Erythroblast (primary cell): ENCODE measurements around the gene MRPL30.
A peak's percentile ranks its signal among the peaks of the same experiment; 100 is the strongest.

ENCODE experiments used
- DNase-seq, 2 experiments: peaks; one replicate each; lab custom pipeline; 2025; lab: John Stamatoyannopoulos, UW
- GATA1 ChIP-seq: IDR thresholded peaks from 2 replicates; pipeline ENCODE4 v1.6.1; 2011; ENCODE audit warnings: low read depth, mild to moderate bottlenecking, control low read depth, low read length, moderate library complexity
- POLR2A ChIP-seq: IDR thresholded peaks from 2 replicates; pipeline ENCODE4 v1.6.1; 2011; ENCODE audit warnings: mild to moderate bottlenecking, low read length

MRPL30 gene

DNA sequence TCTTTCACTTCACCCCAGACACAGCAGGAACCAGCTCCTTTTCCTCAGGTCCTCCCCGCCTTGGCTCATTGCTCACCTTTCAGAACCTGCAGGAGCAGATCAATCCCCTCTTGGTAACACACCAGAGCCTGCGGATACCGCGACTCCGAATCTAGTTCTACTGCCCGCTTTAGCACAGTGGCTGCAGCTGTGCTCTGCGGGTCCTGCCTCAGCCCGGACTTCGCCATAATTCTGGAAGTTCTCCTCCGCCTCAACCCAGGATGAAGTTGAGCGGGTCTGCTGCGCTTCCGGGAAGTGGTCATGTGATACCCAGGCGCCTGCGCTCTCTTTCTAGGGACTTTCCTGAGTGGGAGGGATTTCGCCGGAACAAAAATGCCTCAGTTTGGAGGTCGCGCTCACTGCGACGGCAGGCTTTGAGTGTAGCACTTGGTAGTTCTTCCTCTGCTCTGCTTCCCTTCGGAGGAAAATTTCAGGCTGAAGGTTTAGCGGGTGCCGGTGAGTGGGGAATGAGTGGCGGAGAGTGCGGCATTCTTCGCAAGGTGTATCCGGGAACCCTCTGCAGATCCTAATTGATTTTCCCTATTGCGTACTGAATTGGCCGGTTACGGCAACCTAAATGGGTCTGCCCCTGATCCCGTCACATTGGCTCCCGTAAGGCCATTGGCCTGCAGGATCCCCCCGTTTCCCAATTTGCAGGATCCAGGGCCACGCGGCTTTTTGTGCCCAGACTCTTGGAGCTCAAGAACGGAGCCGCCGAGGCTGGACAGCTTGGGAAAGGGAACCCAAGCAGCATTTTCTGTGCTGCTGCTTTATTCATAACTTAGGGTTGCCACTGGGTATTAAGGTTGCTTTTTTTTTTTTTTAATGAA, at the start of gene MRPL30, which contains the start of gene MITD1:
Gene MRPL30 (plus strand): TSS at position 430 of the 869 bp plus-strand sequence. CDS start 5,020 bp downstream, outside the sequence.
Gene MITD1 (minus strand): TSS at position 304 of the 869 bp plus-strand sequence. CDS start 77 bp downstream, at position 227.
- DNase-seq: peak; percentile 94 to 95
- TF ChIP-seq POLR2A (peak; percentile 90), GATA1 (no peak)

DNA sequence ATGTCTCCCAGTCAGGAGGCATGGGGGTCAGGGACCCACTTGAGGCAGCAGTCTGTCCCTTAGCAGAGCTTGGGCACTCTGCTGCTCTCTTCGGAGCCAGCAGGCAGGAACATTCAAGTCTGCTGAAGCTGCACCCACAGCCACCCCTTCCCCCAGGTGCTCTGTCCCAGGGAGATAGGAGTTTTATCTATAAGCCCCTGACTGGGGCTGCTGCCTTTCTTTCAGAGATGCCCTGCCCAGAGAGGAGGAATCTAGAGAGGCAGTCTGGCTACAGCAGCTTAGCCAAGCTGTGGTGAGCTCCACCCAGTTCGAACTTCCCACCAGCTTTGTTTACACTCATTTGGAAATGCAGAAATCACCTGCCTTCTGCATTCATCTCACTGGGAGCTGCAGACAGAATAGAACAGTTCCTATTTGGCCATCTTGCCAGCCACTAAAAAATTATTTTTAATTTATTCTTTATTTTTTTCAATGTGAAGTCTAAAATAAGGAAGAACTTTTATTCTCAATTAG, 45.9 kb upstream of the MRPL30 start:
- DNase-seq: peak; percentile 68 to 86
- TF ChIP-seq POLR2A: peak; percentile 48

DNA sequence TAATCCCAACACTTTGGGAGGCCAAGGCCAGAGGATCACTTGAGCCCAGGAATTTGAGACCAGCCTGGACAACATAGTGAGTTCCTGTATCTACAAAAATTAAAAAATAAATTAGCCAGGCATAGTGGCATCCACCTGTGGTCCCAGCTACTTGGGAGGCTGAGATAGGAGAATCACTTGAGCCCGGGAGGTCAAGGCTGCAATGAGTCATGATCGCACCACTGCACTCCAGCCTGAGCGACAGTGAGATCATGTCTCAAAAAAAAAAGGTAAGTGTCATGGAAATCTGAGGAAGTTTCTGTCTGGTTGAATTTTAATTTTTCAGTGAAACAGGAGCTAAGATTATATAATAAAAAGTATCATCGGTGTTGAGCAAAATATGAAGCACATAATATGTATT, 42.0 kb upstream of the MRPL30 start:
- peak; percentile 17 to 46 for DNase-seq
- TF ChIP-seq GATA1 (no peak), POLR2A (no peak)

- TF ChIP-seq GATA1 (no peak), POLR2A (no peak)
- no peak for DNase-seq
Measured at GRCh38 chr2:99140056-99140859, 40.7 kb upstream of the MRPL30 start.

DNA sequence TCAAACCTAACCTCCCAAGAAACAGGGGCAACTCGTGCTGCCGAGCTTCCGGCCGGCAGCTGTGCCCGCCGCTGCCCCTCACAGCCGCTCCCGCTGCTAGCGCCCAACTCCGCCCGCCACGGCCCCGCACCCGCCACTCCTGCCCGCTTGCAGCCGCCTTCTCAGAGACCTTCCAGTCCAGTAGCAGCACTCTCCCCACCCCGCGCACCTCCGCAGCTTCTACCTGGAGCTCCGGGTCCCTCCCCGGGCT, 40.2 kb upstream of the MRPL30 start:
- DNase-seq: no peak
- TF ChIP-seq GATA1: no peak
- TF ChIP-seq POLR2A: no peak

- TF ChIP-seq POLR2A (peak; percentile 73), GATA1 (no peak)
- DNase-seq: peak; percentile 91 to 92
Measured at GRCh38 chr2:99141110-99142108, 39.6 kb upstream of the MRPL30 start, which contains the start of gene C2orf15. Gene C2orf15, plus strand, starts transcription at chr2:99141707. Its CDS starts 8,852 bp downstream, at chr2:99150559.

DNA sequence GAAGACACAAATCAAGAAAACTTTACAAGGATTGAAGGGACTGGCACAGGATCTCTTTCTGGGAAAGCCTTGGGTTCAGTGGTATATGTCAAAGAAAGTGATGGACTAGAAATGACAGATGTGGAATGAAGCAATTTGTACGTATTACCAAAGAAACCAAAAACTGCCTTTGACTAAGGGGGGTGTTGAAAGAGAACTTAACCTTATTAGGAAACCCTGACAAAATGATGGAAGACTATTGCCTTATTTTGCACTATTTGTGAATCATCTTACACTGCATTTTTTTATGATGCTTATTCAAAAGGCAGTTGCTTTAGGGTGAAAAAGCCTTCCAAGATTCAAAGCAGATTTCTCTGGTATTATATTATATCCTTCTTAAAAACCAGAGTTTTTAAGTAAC, 30.3 kb upstream of the MRPL30 start:
- no peak for DNase-seq
- TF ChIP-seq GATA1: no peak
- no peak for TF ChIP-seq POLR2A

DNA sequence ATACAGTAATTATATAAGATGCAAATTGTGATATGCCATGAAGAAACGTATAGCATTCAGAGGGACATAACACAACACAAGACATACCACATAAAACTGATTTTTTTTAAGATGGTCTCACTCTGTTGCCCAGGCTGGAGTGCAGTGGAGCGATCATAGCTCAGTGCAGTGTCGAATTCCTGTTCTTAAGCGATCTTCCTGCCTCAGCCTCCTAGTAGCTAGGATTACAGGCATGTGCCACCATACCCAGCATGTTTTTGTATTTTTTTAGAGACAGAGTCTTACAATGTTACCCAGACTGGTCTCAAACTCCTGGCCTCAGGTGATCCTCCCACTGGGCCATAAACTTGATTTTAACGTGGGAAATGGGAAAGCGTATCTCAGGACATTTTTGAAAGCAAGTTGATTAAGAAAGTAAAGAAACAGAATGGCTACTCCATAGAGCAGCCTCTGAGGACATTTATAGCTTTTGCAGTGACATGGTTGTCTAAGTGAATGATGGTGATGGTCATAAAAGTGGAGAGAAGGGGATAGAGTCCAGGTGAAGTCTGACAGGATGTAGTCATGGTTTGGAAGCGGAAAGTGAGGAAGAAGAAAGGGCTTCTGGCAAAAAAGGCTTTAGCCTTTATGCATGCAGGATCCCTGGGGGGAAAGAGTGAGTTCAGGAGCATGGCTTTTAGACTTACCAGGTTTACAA, 28.6 kb upstream of the MRPL30 start:
- TF ChIP-seq GATA1: no peak
- TF ChIP-seq POLR2A: no peak
- DNase-seq: no peak

- DNase-seq: peak; percentile 54 to 78
- TF ChIP-seq GATA1 (no peak), POLR2A (no peak)
Measured at GRCh38 chr2:99153921-99154604, 26.9 kb upstream of the MRPL30 start.

- TF ChIP-seq GATA1 (no peak), POLR2A (peak; percentile 96)
- DNase-seq: peak; percentile 95
Measured at GRCh38 chr2:99154643-99155536, 26.1 kb upstream of the MRPL30 start, which contains the start of the genes LIPT1 and TSGA10. Gene LIPT1, plus strand, starts transcription at chr2:99154967. Its CDS starts 6,991 bp downstream, at chr2:99161958. Gene TSGA10, minus strand, starts transcription at chr2:99154942. Its CDS starts 45,503 bp downstream, at chr2:99109439.

GRCh38 chr2:99156891-99157290, 24.1 kb upstream of the MRPL30 start:
- no peak for DNase-seq
- TF ChIP-seq POLR2A (no peak), GATA1 (no peak)
